PFSK-1 (cell line): ENCODE measurements around the gene PINK1.

Experiments
- POLR2AphosphoS5 ChIP-seq: IDR thresholded peaks from 2 replicates; pipeline ENCODE4 v1.6.1; 2012; ENCODE audit warnings: low read depth, mild to moderate bottlenecking, control low read depth, low read length, moderate library complexity
- SIN3A ChIP-seq: IDR thresholded peaks from 2 replicates; pipeline ENCODE4 v1.6.1; 2012; ENCODE audit warnings: mild to moderate bottlenecking, low read length, moderate library complexity, borderline replicate concordance; ENCODE audit not compliant: insufficient read depth
- TAF1 ChIP-seq: IDR thresholded peaks from 2 replicates; pipeline ENCODE4 v1.6.1; 2012; ENCODE audit warnings: low read length, control low read depth, borderline replicate concordance; ENCODE audit not compliant: insufficient read depth

- TF ChIP-seq TAF1 (no peak), POLR2AphosphoS5 (no peak), SIN3A (no peak)
These were observed 27.1 kb downstream of the PINK1 start for GRCh38 chr1:20660363-20660762.
